ENCODE measurements around the gene P4HTM.

The P4HTM gene

DNA sequence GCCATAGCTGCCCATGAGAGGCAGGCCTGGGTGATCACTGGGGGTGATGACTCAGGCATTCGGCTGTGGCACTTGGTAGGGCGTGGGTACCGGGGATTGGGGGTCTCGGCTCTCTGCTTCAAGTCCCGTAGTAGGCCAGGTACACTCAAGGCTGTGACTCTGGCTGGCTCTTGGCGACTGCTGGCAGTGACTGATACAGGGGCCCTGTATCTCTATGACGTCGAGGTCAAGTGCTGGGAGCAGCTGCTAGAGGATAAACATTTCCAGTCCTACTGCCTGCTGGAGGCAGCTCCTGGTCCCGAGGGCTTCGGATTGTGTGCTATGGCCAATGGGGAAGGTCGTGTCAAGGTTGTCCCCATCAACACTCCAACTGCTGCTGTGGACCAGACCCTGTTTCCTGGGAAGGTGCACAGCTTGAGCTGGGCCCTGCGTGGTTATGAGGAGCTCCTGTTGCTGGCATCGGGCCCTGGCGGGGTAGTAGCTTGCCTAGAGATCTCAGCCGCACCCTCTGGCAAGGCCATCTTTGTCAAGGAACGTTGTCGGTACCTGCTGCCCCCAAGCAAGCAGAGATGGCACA, 22.5 kb downstream of the P4HTM start:
- DNase-seq: no peak

DNA sequence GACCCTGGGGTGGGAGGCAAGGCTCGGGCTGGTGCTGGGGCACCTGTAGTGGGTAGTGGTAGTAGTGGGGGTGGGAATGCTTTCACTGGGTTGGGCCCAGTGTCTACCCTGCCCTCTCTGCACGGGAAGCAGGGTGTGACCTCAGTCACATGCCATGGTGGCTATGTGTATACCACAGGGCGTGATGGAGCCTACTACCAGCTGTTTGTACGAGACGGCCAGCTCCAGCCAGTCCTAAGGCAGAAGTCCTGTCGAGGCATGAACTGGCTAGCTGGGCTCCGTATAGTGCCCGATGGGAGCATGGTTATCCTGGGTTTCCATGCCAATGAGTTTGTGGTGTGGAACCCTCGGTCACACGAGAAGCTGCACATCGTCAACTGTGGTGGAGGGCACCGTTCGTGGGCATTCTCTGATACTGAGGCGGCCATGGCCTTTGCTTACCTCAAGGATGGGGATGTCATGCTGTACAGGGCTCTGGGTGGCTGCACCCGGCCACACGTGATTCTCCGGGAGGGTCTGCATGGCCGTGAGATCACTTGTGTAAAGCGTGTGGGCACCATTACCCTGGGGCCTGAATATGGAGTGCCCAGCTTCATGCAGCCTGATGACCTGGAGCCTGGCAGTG, 23.2 kb downstream of the P4HTM start:
- no peak for DNase-seq

DNA sequence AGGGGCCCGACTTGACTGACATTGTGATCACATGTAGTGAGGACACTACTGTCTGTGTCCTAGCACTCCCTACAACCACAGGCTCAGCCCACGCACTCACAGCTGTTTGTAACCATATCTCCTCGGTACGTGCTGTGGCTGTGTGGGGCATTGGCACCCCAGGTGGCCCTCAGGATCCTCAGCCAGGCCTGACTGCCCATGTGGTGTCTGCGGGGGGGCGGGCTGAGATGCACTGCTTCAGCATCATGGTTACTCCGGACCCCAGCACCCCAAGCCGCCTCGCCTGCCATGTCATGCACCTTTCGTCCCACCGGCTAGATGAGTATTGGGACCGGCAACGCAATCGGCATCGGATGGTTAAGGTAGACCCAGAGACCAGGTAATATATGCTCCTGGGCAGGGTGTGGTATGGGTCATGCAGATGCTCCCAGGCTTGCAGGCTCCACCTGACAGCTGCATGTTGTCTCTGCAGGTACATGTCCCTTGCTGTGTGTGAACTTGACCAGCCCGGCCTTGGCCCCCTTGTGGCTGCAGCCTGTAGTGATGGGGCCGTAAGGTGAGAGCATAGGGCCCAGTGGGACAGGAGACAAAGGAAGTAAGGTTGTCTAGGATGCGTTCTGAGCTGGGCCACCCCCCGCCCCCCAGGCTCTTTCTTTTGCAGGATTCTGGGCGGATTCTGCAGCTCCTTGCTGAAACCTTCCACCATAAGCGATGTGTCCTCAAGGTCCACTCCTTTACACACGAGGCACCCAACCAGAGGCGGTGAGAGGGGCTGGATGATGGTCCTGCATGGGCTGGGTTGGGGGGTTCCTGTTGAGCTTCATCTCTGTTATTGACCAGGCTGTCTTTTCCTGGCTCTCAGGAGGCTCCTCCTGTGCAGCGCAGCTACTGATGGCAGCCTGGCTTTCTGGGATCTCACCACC, 24.0 kb downstream of the P4HTM start:
- DNase-seq: no peak

DNA sequence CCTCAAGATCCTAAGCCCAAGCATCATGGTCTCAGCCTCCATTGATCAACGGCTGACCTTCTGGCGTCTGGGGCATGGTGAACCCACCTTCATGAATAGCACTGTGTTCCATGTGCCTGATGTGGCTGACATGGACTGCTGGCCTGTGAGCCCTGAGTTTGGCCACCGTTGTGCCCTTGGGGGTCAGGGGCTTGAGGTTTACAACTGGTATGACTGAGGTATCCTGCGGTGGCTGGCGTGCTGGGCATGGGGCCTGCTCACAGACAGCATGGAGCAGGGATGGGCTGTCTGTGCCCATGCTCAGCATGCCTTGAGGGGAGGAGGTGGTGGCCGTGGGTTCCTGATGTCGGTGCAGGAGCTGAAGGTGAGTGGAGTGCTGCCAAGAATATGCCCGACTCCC, 25.0 kb downstream of the P4HTM start:
- DNase-seq: no peak

DNA sequence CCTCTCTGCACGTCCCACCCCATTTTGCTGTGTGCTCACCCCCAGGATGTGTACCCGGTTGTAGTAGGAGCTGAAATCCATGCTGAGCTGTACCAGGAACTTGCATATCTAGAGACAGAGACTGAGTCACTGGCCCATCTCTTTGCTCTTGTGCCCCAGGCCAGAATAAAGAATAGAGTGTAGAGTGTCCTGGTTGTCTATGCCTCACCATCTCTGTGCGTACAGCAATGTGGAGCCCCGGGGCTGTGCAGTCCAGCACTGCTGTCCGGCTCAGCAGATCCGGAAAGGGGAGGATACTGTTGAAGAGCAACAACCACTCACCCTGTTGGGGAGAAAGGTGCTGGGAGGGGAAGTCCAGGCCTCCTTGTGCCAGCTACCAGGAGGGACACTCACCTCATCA, 25.7 kb downstream of the P4HTM start:
- no peak for DNase-seq

DNA sequence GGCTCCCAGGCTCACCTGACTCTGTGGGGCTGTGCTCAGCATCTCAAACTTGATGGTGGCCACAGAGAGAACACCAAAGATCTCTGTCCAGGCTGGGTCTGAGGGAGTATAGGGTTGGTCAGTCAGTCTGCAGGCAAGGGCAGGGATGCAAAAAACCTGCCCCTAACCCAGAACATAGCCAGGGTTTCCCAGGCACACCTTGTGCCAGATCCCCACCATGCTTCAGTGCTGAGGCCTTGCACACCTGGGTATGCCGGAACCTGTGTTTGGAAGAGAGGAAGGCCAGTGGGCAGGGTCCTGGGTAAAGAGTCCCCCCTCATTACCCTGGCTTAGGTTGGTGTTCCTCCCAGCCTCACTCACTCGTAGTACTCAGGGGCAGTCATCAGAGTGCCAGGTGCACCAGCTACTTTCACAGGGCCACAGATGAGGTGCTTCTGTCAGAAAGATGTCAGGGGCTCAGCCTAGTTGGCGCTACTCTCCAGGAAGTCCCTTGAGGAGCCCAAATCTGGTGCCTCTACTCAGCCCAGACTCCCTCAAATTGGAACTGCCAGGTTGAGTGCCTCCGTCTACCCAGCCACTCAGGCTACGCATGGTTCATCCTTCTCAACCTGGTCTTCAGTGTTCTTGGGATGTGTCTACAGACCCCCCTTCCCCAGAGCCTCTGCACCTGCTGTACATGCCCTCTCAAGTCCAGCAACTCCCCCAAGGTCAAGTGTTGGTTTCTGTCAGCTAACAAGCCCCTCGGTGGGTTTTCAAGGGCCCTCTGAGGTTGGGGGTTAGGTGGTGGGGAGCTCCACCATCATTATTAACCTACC, 26.6 kb downstream of the P4HTM start:
- DNase-seq: no peak

DNA sequence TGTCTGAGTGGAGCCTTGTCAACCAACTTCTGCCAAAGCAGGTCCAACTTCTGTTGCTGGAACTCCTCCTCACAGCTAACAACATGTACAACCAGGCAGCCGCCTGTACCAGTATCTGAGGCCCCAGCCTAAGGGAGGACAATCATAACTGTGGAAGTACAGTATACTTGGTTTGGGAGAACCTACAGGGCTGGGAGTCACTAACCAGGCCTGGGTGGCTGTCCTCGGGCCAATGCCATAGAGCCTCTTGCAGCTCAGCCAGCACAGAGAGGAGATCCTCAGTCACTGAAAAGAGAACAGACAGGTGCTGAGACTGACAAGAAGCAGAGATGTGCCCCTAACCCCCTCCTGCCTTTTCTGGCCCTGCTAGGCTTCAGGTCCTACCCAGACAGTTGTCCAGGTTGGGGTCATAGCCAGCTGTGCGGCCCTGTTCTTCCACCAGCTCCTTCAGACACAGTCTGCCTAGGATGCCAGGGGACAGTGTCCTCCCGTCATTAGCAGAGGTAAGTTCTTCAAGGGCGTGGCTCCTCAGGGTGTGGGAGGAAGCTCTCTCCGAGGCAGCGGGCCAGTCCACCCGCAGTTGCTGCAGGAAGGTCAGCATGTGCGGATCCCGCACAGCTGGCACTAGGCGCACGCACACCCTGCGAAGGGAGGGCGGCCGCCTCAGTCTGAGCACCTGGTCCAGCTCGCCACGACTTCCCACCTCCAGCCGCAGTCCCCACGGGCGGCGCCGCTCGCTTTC, 27.4 kb downstream of the P4HTM start:
- DNase-seq: no peak

DNA sequence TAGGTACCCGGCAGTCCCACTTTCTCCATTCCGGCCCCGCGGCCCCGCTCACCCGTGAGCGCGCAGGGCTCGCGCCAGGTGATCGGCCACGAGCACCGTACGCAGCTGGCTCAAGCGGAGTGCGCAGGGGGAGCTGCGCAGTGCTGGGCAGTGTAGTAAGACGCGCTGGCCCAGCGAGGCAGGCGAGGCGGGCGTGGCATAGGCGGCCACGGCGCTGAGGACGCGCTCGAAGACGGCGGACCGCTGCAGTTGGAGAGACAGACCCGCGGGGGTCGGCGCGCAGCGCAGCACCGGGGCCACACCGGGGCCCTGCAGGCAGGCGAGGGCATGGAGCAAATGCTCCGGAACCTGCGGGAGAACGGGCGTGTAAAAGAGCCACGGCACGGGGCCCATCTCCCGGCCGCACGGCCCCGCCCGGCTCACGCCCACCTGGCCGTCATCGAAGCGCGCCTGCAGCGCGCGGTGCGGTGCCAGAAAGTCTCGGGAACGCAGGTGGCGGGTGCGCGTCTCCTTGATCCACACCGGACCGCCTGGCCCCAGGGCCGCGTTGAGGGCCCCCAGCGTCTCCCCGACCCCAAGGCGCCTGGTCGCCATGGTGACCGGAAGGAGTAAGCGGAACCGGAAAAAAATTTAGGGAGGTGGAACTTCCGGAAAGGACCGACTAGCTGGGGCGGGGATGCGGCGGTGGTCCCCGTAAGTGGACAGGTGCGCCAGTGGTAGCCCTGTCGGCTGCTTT, 28.1 kb downstream of the P4HTM start, which contains the start of gene DALRD3:
TSS of gene DALRD3 (minus strand) at position 610 of the 736 bp plus-strand sequence. CDS start at position 594, 16 bp downstream.
- peak; percentile 60 for DNase-seq

DNA sequence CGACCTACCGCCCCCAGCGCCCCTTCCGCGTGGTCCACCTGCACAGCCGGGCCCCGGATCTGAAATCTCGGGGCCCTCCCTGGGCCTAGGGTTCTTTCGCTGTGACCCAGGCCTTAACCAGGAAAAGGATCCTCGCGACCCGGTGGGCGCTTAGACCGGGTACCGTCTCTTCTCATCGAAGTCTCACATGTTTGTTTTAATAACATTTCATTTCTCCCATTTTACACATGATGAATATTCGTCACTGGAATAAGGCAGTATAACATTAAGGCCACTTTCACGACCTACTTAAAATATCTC, 28.6 kb downstream of the P4HTM start:
- DNase-seq: no peak

DNA sequence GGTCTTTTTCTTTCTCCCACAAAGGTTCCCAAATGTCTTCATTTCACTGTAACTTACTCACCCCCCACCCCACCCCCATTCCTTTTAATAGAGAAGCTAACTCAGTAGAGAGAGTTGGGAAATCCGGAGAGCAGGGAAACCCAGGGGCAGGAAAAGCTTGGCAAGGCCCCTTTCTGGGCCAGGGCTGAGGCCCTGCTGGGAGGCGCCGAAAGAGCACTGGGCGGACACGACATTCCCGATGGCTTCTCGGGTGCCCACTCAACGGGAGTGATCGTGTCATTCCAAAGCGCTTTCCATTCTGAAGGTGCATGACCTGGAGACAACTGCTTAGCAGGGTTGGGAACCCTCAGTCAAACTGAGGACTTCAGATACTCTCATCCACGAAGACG, 29.9 kb downstream of the P4HTM start:
- no peak for DNase-seq

DNA sequence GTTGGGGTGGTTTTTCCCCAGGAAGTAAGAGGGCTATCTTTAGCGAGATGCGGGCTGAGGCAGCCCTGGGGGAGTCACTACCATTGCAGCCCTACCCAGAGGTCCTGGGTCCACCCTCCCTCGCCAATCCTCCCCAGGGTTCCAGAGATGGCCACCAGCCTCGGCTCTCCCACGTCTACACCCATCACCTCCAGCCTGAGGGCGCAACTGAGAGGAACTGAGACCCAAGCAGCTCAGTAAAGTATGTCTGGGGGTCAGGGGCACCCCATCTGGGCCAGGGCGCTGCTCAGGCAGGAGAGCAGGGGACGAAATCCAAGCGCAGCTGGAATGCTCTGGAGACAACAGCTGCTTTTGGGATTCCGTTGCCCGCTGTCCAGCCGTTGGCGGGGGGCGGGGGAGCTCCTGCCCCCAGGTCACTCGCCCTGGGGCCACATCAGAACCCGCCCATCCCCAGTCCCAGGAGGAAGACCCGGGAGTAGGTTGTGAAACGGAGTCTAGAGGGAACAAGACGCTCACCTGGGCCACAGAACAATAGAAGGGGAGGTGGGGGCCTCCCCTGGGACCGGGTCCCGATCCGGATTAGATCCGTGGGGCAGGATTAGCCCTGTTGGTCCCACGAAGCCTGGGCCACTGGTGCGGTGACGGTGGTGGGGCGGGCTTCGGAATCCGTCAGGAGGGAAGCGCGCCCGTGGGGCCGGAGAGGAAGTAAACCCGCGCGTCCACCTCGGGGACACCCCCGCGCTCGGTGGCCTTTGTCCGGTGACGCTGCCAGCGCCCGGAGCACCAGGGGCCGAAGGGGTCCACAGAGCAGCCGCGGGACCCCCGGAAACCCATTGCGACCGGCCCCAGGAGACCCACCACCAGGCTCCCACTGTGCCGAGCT, 30.5 kb downstream of the P4HTM start:
- DNase-seq: no peak

DNA sequence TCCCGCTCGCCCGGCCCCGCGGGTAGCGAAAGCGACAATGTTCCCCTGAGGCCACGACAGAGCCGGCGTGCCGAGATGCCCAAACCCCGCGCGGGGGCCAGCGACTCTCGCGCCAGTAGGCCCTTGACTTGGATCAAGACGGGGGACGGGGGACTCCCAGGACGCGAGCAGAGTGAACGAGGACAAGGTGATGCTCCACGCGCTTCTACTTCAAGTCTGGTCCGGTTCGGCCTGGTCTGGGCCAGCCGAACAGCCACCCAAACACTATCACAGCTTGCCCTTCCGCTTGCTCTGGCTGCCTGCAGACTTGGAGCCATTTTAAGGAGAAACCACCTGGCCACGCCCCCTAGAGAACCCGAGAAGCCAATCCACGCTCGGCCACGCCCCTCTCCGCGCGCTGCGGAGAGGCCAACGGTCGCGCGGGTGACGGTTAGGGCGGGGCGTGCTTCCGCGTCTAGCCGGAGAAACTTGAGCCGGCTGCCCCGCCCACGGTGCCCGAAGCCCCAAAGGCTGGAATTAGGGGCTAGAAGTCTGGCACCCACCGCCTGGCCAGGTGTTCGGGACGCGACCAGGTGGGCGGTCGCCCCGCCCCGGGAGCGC, 31.3 kb downstream of the P4HTM start:
- peak; percentile 98 for DNase-seq

DNA sequence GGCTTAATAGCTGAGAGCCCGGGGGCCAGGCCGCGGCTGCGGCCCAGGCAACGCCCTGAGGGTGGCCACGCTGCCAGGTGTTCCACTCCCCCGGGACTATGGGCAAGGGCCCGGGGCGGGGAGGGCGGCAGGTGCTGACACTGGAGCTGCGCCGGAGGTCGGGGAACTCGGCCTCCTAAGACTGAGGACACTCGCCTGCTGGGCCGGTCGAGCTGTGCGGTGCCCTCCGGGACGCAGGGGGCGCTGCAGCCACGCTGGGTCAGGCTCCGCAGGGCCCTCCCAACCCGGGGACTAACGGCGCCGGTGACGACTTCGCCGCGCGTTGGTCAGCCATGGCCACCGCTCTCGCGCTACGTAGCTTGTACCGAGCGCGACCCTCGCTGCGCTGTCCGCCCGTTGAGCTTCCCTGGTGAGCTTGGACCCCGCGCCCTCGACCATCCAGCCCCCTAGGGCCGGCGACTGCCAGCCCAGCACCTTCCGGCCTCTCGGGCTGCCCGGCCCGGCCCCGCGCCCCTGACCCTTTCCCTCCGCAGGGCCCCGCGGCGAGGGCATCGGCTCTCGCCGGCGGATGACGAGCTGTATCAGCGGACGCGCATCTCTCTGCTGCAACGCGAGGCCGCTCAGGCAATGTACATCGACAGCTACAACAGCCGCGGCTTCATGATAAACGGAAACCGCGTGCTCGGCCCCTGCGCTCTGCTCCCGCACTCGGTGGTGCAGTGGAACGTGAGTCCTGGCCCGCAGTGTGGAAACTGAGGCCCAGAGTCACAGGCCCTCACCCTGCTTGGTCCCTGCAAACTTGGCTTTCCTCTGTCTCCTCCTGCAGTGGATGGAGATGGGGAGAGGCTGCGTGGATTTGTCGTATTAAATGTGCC, 32.0 kb downstream of the P4HTM start, which contains the start of gene NDUFAF3:
TSS of gene NDUFAF3 (plus strand) at position 309 of the 875 bp plus-strand sequence. CDS start at position 333, 24 bp downstream.
- DNase-seq: peak; percentile 92

DNA sequence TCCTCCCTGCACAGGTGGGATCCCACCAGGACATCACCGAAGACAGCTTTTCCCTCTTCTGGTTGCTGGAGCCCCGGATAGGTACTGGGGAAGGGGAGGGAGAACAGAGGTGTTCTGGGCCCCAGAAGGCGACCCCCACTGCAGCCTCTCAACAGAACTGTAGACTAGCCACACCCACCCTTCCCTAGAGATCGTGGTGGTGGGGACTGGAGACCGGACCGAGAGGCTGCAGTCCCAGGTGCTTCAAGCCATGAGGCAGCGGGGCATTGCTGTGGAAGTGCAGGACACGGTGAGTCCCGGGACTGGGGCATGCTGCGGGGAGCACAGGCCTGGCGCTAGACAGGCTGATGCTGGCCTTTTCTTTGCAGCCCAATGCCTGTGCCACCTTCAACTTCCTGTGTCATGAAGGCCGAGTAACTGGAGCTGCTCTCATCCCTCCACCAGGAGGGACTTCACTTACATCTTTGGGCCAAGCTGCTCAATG, 32.7 kb downstream of the P4HTM start:
- no peak for DNase-seq

DNA sequence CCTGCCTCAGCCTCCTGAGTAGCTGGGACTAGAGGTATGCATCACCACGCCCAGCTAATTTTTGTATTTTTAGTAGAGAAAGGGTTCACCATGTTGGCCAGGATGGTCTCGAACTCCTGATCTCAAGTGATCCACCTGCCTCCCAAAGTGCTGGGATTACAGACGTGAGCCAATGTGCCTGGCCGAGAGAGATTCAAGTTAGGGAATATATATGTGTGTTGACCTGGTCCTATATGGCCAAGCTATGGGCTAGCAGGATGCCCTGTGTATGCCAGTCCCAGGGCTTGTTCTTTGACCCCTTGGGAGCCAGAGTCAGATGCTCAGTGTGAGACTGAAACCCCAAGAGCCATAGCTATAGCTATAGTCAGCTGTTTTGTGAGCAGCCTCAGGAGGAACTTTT, 33.7 kb downstream of the P4HTM start:
- no peak for DNase-seq

DNA sequence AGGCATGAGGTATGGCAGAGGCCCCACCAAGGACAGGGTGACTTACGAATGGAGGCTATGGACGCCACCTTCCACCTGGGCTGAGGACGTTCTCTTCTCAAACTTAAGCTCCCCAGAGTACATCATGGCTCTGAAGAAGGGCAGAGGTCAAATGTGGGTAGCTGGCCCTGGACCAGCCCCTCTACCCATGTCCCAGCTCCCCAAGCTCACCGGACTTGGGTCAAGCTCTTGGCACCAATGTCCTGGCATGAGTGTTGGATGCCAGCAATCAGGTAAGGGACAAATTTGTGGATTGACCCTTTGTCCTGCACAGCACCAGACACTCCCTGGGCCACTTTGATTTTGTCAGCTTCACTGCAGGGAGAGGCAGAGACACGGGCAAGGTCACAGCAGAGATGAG, 34.4 kb downstream of the P4HTM start:
- no peak for DNase-seq

DNA sequence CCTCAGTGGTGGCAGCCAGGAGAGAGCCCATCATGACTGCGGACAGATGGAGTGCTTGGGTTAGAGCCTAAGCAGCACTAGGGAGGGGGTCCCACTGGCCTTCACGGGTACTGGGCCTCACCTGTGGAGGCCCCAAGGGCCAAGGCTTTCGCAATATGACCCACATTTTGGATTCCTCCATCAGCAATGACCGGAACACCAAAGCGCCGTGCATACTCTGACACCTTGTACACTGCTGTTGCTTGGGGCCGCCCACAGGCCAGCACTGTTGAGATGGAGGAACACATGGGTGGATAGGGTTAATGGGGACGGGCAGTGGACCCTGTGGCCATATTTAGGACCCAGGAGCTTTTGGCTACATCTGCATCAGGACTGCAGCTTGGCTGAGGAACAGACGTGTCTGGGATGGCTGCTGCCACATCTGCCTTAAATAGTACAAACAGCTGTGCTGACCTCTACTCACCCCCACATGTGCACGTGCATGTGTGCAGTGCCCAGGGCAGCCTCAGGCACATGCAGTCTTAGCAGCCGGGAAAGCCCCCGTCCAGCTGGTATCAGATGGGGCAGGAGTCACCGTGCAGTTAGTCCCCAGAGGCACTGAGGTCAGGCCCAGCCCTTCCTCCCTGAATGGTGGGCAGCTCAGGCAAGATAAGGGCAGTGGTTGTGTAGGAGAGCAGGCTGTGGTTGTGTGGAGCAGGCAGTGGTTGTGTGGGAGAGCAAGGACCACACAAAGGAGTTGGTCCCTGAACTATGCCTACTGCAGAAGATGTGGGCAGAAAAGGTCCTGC, 35.2 kb downstream of the P4HTM start:
- DNase-seq: no peak
